Liver (tissue), 3 donors: ENCODE data around the gene TRIM40.

Experiments
- GABPA ChIP-seq, 2 donors: IDR thresholded peaks in 1 of 2; conservative IDR thresholded peaks in 1 of 2; 2 replicates each; pipeline ENCODE4 v1.6.1; 2016; ENCODE audit warnings: antibody characterized with exemption in 2 of 2, mild to moderate bottlenecking in 1 of 2, moderate library complexity in 1 of 2
- YY1 ChIP-seq: IDR thresholded peaks from 2 replicates; pipeline ENCODE4 v1.6.1; 2016; ENCODE audit warnings: antibody characterized with exemption, mild to moderate bottlenecking
- TF ChIP-seq, protein P1 (sequence below): IDR thresholded peaks from 2 replicates; pipeline ENCODE4 v1.6.1; 2016; ENCODE audit warnings: antibody characterized with exemption
- TF ChIP-seq, protein P2 (sequence below): IDR thresholded peaks from 2 replicates; pipeline ENCODE4 v1.6.1; 2016; ENCODE audit warnings: antibody characterized with exemption
- TF ChIP-seq, protein P3 (sequence below): fragments of 150-350 bp; IDR thresholded peaks from 2 replicates; pipeline ENCODE4 v1.5.1; 2017; ENCODE audit warnings: improper control_type of control experiment, low read depth, low read length; ENCODE audit not compliant: missing input control
- donor health status: healthy.
- donor health status: healthy.

DNA sequence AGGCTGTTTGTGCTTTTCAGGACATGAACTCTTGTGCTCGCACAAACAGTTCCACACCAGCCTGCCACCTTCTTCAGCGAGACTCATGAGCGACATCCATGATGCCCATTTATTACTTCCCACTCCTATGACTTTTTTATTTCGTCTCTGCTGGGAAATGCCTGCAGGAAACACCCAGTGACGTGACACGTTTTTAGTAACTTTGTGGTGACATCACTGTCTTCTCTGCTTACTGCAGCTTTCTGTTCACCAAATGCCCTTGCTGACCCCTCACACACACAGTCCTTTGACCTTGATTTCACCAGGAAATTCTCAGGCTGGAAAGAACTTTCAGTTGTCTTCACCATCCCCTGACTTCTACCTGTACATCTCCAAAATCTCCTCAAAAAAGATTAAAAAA, 8.9 kb downstream of the TRIM40 start:
- TF ChIP-seq, protein P1, sequence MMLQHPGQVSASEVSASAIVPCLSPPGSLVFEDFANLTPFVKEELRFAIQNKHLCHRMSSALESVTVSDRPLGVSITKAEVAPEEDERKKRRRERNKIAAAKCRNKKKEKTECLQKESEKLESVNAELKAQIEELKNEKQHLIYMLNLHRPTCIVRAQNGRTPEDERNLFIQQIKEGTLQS = no peak
- no peak for TF ChIP-seq YY1
- TF ChIP-seq, protein P2, sequence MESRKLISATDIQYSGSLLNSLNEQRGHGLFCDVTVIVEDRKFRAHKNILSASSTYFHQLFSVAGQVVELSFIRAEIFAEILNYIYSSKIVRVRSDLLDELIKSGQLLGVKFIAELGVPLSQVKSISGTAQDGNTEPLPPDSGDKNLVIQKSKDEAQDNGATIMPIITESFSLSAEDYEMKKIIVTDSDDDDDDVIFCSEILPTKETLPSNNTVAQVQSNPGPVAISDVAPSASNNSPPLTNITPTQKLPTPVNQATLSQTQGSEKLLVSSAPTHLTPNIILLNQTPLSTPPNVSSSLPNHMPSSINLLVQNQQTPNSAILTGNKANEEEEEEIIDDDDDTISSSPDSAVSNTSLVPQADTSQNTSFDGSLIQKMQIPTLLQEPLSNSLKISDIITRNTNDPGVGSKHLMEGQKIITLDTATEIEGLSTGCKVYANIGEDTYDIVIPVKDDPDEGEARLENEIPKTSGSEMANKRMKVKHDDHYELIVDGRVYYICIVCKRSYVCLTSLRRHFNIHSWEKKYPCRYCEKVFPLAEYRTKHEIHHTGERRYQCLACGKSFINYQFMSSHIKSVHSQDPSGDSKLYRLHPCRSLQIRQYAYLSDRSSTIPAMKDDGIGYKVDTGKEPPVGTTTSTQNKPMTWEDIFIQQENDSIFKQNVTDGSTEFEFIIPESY = no peak
- TF ChIP-seq, protein P3, sequence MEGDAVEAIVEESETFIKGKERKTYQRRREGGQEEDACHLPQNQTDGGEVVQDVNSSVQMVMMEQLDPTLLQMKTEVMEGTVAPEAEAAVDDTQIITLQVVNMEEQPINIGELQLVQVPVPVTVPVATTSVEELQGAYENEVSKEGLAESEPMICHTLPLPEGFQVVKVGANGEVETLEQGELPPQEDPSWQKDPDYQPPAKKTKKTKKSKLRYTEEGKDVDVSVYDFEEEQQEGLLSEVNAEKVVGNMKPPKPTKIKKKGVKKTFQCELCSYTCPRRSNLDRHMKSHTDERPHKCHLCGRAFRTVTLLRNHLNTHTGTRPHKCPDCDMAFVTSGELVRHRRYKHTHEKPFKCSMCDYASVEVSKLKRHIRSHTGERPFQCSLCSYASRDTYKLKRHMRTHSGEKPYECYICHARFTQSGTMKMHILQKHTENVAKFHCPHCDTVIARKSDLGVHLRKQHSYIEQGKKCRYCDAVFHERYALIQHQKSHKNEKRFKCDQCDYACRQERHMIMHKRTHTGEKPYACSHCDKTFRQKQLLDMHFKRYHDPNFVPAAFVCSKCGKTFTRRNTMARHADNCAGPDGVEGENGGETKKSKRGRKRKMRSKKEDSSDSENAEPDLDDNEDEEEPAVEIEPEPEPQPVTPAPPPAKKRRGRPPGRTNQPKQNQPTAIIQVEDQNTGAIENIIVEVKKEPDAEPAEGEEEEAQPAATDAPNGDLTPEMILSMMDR = no peak
- TF ChIP-seq GABPA (IDR thresholded peaks at IDR 0.05 in 1 of 2, conservative IDR thresholded peaks at IDR 0.05 in 1 of 2) = no peak
